ENCODE measurements around the gene ALDH3B1.

Gene ALDH3B1

GRCh38 chr11:68044898-68045351, 34.8 kb downstream of the ALDH3B1 start:
- no peak for DNase-seq

- DNase-seq: no peak
Measured at GRCh38 chr11:68047437-68048290, 37.5 kb downstream of the ALDH3B1 start.

- no peak for DNase-seq
Measured at GRCh38 chr11:68048681-68049508, 38.8 kb downstream of the ALDH3B1 start.

GRCh38 chr11:68049509-68050370, 39.6 kb downstream of the ALDH3B1 start:
- no peak for DNase-seq

GRCh38 chr11:68050371-68050841, 40.3 kb downstream of the ALDH3B1 start:
- no peak for DNase-seq

GRCh38 chr11:68051191-68052136, 41.3 kb downstream of the ALDH3B1 start:
- DNase-seq: no peak

GRCh38 chr11:68052137-68052873, 42.2 kb downstream of the ALDH3B1 start:
- DNase-seq: no peak

GRCh38 chr11:68053117-68053516, 43.0 kb downstream of the ALDH3B1 start:
- no peak for DNase-seq

- DNase-seq: no peak
Measured at GRCh38 chr11:68053981-68054812, 44.1 kb downstream of the ALDH3B1 start.

GRCh38 chr11:68056317-68057285, 46.5 kb downstream of the ALDH3B1 start:
- no peak for DNase-seq

- no peak for DNase-seq
Measured at GRCh38 chr11:68057807-68058206, 47.7 kb downstream of the ALDH3B1 start.

GRCh38 chr11:68061508-68061907, 51.4 kb downstream of the ALDH3B1 start:
- DNase-seq: no peak

- no peak for DNase-seq
Measured at GRCh38 chr11:68064926-68065325, 54.8 kb downstream of the ALDH3B1 start.

GRCh38 chr11:68065841-68066240, 55.7 kb downstream of the ALDH3B1 start:
- DNase-seq: no peak

GRCh38 chr11:68066742-68067141, 56.6 kb downstream of the ALDH3B1 start:
- peak; percentile 30 for DNase-seq

GRCh38 chr11:68067991-68068390, 57.9 kb downstream of the ALDH3B1 start:
- no peak for DNase-seq

GRCh38 chr11:68071281-68072048, 61.3 kb downstream of the ALDH3B1 start:
- DNase-seq: no peak
